IPS-NIHi11 (cell line): ENCODE data around the gene GABRG3.
A peak's percentile ranks its signal among the peaks of the same experiment; 100 is the strongest.

Source experiments
- DNase-seq: peaks from one replicate; pipeline ENCODE4 v3.0.0; 2012; ENCODE audit warnings: mixed read lengths, low spot score

GABRG3 gene

GRCh38 chr15:27065151-27065550, 94.2 kb downstream of the GABRG3 start:
- no peak for DNase-seq

DNA sequence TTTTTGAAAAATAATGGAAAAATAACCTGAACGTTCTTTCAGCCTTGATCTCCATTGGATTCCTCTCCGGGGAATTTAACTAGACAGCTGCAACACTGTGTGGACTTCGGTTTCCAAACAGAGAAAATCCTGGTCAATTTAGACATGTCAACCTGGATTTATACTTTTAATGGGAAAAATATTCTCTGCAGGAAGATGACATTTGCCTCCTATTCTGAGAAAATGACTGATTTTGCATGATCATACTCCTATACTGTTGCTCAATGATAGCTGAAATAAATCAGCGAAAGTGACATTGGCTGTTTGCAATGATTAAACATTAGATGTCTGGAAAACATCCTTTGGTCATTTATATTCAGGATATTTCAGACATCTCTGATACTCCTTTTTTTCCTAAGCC, 94.8 kb downstream of the GABRG3 start:
- DNase-seq = no peak

DNA sequence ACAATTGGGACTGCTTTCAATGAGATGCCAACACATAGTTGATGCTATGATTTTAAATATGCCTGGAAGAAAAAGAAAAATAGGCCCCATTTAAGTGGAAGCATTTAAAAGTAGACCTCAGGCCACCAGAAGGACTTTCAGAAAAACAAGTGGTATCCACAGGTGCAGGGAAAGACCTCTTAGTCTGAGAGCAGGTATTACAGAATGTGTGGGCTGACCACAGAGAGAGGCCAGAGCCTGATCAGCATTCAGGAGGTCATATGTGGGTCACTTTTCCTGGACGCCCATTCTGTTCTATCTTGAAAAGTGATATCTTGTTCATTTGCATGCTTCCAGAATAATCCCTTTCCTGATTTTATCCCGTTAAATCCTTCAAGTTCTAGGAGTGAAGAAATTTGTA, 95.5 kb downstream of the GABRG3 start:
- no peak for DNase-seq

- no peak for DNase-seq
These were observed 96.2 kb downstream of the GABRG3 start for GRCh38 chr15:27067175-27067574.

DNA sequence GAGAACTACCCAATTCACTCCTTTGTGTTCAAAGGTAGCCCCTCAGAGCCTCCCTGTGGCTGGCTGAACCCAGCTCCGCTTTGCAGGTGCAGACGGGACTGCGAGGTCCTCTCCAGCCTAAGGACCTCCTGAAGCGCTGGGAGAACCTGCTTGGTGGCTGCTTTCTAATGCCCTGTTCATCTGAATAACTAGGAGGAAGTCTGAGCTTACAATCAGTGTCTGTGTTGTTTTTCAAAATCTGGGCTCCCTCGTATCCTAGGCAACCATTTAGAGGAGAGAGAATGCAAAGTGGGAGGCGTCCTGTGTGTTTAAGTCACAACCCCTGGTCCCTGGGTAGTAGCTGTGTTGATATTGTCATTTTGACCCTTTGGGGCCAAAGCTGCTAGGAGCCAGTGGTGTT, 99.9 kb downstream of the GABRG3 start:
- DNase-seq = no peak

GRCh38 chr15:27074179-27074578, 103.2 kb downstream of the GABRG3 start:
- no peak for DNase-seq

- peak; percentile 39 for DNase-seq
These were observed 106.8 kb downstream of the GABRG3 start for GRCh38 chr15:27077790-27078189.

DNA sequence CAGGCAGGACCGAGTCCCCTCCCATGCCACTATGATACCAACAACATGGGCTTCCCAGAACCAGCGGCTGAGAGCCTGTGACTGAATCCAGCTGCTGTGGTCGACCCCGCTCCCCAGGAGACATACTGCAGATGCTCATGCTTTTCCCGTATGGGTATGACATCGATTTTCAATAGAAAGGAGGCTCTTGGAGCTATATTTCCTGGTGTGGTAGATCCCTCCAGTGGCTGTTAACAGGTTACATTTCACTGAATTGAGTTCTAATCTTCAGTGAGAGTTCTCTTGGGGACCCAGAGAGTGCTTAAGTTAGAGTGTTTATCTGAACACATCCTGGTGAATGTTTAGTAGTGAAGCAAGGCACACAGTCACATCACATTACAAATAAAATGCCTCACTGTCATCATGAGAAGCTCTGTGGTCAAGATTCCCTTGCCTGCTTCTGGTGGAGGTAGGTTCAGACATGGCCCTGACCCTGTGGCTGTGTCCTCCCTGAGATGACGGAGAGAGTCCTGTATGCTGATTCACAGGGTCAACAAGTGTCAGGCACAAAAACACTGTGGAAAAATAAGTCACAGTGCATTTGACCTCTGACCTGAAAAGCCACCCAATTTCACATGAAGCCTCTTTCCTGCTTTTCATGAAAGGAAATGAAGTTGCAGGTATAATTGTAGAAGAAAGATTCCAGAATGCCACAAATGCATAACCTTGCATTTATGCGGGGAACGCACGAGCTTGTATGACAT, 110.9 kb downstream of the GABRG3 start:
- no peak for DNase-seq

DNA sequence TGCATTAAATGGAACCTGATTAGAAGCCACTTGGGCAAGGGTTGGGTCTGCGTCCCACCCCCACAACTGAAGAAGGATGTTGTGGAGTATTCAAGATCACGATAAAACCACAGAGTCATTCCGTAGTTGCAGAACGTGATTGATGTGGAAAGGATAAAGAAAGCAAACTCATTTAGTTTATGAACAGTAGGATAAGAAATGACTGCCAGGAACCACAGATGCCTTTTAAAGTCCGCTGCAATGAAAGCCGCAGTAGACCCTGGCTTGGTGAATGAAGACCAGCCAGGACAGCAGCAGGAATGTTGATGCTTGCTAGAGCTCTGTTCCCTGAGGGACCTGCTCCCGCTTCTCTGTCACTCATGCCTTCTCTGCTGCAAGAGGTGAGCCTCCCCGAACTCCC, 111.5 kb downstream of the GABRG3 start:
- DNase-seq = no peak

GRCh38 chr15:27084844-27085243, 113.9 kb downstream of the GABRG3 start:
- DNase-seq = no peak

- DNase-seq = peak; percentile 34
These were observed 115.2 kb downstream of the GABRG3 start for GRCh38 chr15:27086149-27086548.

GRCh38 chr15:27086805-27087204, 115.8 kb downstream of the GABRG3 start:
- DNase-seq = no peak

GRCh38 chr15:27087651-27088583, 116.9 kb downstream of the GABRG3 start:
- no peak for DNase-seq

DNA sequence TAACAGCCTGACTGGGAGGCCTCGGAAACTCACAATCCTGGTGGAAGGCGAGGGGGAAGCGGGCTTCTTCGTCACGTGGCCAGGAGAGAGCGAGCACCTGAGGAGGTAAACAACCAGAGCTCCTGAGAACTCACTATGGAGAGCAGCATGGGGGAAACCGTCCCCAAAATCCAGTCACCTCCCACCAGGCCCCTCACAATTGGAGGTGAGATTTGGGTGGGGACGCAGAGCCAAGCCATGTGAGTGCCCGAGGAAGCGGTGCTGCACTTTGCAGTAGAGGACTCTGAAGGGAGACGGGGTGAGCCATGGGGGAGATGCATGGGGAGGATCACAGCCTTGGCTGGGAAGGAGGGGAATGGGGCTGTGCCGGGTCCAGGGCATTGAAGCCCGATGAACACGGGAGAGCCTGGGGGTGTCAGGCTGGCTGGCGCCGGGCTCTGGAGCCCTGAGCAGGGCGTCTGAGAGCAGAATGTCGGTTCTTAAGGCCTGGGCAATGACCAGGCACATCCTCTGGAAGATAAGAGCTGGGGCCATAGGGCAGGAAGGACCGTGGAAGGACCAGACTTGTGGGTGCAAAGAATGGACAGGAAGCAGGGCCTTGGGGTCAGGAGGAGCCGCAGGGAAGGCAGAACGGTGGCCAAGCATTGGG, 117.7 kb downstream of the GABRG3 start:
- DNase-seq = no peak

DNA sequence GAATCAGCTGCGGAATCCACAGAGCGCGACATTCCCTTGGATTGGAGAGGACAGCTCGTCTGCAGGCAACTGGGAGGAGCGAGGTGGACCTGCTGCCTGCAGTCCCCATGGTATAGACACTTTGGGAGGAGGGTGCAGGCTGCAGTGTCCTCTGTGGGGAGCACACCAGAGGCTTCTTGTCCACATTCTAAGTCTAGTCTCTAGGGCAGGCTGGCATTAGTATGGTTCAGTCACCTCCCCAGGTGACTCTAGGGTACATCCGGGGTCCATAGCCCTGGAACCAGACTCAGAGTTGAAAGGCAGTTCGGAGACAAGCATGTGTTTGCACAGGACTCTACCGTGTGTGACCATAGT, 118.2 kb downstream of the GABRG3 start:
- no peak for DNase-seq

- no peak for DNase-seq
These were observed 118.7 kb downstream of the GABRG3 start for GRCh38 chr15:27089676-27090075.

- no peak for DNase-seq
These were observed 120.4 kb downstream of the GABRG3 start for GRCh38 chr15:27091270-27091940.

DNA sequence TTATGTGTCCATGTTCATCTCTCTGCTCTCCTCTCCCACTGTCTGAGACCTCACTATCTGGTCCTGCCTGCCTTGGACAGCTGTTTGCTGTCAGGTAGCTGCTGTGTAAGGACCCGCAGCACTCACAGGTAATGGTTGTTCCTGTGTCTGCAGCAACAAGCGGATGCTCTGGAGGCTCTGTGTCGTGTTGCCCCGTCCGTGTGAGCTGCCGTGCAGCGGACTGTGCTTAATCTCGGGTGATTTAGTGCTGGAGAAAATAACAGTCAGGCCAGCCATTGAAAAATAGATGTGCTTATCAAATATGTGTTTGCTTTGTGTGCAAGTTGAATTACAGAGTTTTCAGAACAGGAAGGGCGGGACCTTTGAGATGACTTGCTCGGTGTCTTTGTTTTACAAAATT, 121.4 kb downstream of the GABRG3 start:
- no peak for DNase-seq

GRCh38 chr15:27094235-27094634, 123.3 kb downstream of the GABRG3 start:
- DNase-seq = no peak

- no peak for DNase-seq
These were observed 125.1 kb downstream of the GABRG3 start for GRCh38 chr15:27095886-27096624.

DNA sequence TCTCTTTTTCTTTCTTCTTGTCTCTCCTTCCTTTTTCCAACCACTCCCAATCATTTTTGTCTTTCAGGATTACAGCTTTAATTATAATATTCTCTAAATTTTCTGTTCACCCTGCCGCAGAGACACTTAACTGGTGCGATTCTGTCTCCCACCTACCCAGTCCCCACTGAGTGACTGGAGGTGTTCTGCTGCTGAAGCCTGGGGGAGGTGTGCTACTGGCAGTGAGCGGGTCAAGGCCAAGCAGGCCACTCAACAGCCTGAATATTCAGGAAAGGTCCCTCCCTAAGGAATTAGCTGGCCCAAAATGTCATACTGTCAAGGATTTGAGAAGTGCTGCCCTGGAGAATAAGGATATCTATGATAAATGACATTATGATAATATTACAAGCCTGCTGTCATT, 126.5 kb downstream of the GABRG3 start:
- peak; percentile 32 for DNase-seq

- no peak for DNase-seq
These were observed 131.0 kb downstream of the GABRG3 start for GRCh38 chr15:27101982-27102381.
